HG03060 (cell line): ENCODE results near the gene RNF8.

Experiments used
- ATAC-seq: cut with Tn5 transposase; IDR thresholded peaks from one replicate; pipeline ENCODE4 v1.9.1; 2021; ENCODE audit warnings: low read depth, moderate number of reproducible peaks; ENCODE audit not compliant: unreplicated experiment

Gene RNF8

DNA sequence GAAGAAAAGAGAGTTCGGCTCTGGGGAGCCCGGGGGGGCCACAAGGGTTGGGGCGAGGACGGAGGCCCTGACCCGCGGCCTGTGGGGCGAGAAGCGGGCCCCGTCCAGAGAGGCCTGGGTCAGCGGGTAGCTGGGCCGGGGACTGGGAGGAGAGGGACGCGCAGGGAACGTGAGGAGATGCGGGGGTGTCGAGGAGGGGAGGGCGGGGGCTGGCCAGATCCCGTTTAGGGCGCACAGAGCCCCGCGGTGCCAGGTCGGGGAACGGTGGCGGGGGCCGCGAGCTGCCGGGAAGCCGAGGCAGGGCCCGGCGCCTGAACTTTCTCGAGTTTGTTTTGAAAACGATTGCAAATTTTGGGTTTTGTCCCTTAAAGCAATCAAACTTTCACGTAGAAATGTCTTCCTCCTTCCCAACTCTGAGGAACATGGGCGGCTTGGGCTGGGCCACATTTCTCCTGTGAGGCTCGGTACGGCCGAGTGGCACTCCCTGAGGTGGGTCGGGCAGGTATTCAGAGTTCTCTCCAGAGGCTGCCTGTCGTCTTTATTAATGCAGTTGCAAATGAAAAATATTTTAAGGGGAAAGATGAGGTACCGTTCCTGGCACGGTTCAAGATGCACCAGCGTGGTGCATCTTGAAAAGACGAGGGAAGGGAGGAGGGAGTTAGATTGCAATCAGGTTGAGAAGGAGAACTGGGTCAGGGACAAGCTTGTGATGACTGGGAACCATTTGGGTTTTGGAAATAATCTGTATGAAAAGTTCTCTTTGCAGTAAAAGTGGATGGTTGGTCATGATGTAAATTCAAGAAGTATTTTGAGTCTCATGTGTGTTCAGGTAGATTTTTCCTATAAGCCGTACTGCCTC lies 972 bp downstream of the RNF8 start:
- ATAC-seq: no peak

DNA sequence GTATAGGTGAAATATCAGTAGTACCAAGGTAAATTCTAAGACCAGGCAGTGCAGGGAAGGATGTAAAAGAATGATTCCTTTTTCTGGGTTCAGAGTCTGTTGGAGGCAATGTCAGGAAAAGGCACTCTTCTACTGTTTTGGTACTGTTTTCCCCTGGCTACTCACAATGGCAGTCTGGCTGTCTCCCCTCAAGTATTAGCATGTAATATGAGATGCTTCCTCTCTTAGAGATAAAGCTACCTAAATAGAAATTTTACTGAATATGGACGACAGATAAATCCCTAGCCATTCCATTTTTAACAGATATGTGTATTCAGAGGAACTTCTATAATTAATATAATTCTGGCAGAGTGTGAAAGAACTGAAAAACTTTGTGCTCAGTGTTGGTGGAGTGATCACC lies 3.5 kb downstream of the RNF8 start:
- no peak for ATAC-seq

DNA sequence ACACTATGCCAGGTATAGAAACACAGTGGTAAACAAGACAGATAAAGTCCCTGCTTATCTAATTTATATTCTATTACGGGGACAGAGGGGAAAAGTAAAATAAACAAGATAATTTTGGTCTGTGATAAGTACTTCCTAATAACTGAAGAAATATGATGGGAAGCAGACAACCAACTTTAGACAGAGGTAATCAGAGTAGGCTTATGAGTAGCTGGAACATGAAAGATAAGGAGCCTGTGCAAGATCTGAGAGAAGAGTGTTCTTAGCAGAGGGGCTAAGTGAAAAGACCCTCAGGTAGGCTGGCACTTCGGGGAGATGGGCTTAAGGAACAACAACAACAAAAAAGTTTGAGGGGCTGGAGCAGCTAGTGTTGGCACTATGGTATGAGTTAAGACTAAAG lies 4.1 kb downstream of the RNF8 start:
- no peak for ATAC-seq

DNA sequence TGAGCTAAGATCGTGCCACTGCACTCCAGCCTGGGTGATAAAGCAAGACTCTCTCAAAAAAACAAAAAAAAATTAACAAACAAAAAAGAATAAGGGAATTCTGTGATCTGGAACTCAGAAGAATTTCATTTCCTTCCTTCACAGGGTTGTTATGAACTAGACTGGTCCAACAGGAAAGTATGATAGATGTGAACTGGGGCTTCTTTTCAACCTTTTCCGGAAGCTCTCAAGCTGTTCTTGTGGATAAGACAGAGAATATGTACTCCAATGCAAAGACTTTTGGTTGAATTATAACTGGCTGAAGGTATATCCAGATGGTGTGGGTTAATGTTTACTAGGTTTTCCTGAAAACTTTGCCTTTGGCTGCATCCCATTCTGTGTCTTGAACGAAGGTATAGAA lies 5.3 kb downstream of the RNF8 start:
- no peak for ATAC-seq

DNA sequence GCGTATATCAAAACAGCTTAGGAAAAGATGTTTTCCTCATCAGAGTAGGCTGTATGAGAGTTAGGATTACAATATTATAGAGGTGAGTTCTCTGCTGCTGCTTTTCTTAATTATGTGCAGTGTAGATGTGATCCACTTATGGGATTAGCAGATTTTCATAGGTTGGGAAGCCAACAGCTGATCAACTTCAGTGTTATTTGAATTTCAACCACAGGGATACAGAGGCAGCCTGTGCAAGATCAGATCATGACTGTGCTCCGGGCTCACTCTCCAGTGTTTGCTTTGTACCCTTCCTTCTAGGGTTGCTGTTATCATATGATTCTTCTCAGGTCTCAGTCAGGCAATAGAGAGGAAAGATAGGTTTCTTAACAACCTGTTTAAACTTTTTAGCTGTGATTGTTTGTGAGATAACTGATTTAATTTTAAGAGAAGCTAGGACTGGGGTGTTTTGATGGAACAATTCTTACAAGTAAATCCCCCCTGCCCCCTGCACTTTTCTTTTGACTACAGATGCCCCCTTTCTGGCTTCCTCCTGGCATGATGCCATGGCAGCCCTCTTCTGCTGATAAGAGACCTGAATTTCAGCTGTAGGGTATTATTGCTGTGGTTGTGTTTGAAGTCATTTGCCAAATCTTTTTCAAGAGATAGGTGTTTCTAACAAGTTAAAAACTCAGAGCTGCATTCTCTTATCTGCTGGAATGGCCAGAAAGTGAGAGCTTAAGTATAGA lies 8.5 kb downstream of the RNF8 start:
- ATAC-seq: no peak

DNA sequence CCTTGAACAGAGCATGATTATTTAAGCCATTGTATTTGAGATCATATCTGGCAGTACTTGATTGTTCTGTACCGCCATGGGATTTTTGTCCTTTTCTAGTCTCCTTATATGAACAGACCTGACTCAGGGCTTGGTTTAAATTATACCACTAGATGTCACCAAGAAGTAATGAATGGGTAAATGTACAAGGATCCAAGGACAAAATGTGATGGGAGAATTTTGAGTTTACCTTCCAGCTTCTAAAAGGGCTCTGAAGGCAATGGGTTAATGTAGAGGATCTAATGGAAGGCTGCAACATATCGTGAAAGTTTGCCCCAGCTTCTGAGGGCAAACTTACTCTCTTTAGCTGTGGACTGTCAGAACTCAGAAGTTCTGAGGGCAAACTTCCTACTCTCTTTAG lies 12.0 kb downstream of the RNF8 start:
- no peak for ATAC-seq

DNA sequence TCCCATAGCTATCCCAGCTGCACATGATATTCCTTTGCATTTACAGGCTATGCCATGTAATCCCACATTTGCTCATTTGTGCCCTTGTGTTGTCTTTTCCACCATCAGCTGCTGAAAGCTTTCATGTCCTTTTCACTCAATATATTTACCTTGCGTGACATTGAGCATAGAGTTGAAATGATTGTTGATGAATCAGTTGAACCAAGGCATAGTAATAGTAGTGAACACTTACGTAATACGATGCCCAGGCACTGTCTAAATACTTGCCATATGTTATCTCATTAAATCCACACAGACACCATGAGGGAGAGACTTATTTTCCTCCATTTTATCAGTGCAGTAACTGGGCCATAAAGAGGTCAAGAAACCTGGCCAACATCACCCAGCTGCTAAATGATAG lies 13.1 kb downstream of the RNF8 start:
- no peak for ATAC-seq

DNA sequence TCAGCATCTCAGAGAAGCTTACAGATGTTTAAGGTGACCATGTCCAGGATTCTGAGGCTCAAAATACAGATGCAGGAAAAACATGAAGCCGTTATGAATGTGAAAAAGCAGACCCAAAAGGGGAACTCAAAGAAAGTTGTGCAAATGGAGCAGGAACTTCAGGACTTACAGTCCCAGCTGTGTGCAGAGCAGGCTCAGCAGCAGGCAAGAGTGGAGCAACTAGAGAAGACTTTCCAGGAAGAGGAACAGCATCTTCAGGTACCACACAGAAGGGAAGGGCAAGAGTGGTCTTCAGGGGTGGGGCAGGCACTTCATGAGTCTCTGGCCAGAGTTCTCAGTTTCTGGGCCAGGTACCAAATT lies 15.2 kb downstream of the RNF8 start:
- no peak for ATAC-seq

DNA sequence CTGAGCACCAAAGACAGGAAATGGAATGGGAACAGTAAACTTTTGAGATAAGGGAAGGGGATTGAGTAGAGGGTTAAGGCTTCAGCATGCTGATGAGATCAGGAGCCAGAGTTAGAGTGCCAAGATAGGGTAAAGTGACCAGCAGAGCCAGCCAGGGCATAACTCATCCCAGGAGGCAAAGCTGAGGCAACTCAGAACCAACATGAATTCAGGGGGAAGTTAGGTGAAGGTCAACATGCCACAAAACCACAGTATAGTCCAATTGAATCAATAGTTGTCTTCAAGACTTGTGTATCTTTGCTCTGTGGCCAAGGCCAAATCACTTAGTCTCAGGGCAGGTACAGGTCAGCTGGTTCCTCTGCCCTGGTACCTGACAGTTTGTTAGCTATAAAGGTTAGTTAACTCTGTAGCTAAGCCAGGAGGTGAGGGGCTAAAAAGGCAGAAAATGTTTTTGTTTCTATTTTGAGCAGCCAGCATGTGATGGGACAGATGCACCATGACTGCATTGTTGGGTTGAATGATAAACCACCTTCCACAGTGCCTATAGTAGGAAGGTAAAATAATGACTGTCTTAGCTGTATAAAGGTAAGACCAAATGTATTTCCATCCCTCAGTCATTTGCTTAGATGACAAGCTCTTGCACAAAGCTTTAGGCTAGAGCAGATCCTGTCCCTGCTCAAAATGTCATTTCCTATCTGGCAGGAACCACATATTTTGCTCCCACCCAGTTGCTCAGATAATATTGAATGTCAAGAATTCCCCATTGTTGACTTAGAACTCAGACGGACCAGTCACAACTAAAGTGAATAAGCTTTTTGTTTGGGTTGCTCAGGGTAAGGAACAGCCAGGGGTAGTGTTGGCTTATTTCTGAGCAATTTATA lies 15.8 kb downstream of the RNF8 start:
- ATAC-seq: no peak

DNA sequence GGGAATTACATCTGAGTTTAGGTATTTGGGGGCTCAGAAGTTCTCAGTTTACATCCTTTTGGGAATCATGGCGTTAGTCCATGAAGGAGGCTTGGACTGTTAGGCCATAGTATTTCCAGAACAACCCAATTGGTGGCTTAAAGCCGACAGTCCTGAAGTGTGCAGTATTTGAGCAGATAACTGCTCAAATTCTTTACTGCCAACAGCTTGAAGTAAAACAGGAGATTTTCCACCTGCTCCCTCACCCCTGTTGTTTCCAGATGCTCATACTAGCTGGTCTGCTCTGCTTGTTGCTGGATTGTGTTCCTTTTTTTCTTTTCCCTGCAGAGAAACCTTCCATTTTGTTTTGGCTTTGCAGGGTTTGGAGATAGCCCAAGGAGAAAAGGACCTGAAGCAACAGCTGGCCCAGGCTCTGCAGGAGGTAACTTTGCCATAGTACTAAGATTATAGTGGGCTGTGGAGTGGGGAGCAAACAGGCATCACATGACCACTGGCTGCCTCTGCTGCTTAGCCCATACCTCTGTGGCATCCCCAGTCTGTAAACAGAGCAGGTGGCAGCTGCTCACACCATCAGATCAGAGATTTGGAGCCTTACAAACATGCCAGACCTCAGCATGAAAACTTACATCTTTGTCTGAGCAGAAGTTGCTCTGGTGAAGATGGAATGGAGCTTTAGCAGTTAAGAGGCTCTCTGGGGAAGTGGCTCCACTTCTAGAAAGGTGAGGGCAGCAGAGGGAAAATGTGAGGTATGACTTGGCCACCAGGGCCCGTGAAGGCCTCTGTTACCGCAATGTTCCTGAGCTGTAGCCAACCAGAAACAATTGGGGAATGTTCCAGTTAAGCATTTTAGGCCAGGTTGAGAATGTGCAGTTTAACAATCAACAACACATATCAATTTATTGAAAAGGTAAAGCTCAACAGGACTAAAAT lies 17.6 kb downstream of the RNF8 start:
- no peak for ATAC-seq

DNA sequence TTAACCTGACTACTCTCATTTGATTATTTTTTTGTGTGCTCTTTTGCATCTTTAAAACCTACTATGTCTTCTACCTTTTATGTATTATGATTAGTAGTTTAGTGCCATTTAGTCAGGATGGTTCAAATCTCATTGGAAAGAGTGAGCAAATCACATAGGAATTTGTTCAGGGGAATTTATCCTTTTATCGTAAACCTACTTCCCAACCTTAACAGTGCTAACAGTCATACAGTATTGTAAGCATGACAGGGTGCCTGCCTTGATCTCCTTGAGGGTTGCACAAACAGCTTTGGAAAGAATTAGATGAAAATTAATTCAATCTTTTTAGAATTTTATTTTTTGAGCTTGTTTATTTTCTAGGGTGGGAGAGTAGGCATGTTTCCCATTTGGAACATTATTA lies 18.3 kb downstream of the RNF8 start:
- ATAC-seq: no peak

DNA sequence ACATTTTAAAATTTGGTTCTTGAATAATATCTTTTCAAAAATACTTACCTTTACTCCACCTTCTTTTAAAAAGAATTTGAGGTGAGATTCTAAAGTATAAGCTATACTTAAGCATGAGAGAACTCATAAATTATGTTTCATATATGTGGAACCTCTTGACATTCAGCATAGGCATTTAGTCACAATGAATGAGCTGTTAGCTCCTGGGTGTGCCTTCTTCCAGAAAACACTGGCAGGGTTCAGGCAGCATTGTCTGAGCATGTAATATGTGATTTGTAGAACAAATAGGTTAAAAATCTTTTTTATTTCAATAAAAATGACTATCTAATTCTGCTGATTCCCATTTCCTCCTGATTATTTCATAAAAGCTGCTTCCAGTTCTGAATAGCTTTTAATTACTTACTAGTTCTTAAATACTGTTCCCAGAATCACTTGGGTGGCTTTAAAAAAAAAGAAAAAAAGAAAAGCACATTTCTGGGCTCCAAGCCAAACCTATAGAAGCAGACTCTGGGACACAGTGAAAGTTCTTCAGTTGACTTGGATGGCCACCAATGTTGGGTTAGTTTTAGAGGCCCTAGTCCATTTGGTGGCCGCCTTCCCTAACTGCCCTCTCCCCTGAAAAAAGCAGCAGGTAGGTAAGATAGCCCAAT lies 20.2 kb downstream of the RNF8 start:
- ATAC-seq: no peak

DNA sequence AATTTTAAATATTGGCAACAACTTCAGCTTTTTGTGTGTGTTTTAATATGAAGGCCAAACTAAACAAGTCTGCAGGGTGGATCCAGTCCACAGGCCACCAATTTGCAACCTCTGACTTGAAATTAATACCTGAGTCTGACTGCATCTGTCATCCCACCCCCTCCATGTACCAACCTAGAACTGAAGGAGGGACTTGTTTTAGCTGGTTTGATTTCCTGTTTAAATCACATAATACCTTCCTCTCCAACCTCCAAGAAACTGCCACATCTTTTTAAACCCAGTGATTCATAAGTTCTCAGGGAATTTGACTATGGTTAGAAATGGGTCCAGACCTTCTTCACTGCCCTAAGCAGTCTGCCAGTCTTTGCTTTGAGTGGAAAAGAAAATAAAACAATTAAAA lies 21.6 kb downstream of the RNF8 start:
- ATAC-seq: no peak

DNA sequence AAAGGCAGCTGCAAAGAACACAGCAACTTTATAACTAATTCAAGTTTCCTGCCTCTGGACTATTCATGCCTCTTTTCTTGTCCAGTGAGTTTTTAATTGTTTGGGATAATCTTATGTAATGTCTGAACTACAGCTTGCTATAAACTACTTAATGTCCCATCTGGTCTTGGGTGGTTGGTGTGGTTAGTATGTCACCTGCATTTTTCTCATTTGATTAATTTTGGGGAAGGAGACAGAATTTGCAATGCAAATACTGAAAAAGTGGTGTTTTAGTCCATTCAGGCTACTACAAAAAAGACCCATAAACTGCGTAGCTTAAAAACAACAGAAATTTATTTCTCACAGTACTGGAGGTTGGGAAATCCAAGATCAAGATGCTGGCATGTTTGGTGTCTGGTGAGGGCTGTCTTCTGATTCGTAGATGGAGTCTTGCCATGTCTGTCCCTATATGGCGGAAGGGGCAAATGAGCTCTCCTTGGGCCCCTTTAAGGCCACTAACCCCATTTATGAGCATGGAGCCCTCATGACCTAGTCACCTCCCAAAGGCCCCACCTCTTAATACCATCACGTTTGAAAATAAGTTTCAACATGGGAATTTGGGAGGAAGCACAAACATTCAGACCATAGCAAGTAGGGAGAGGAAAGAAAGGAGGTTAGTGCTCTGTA lies 22.4 kb downstream of the RNF8 start:
- ATAC-seq: no peak

DNA sequence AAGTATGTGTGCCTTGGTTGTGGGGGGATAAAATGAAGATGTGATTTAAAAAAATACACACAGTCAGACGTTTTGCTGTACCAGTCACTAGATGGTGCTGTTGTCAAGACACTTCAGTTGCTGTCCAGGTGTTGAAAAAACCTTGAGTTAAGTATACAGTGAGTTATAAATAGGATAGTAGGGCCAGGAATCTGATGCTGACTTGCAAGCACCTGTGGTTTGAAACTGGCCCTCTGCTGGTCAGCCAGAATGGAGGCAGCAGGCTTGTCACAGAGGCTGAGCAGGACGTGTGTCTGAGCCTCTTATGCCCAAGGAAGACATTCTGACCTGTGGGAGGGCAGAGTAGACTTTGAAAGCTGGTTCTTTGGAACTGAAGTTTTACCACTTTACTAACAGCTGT lies 27.8 kb downstream of the RNF8 start:
- ATAC-seq: no peak

DNA sequence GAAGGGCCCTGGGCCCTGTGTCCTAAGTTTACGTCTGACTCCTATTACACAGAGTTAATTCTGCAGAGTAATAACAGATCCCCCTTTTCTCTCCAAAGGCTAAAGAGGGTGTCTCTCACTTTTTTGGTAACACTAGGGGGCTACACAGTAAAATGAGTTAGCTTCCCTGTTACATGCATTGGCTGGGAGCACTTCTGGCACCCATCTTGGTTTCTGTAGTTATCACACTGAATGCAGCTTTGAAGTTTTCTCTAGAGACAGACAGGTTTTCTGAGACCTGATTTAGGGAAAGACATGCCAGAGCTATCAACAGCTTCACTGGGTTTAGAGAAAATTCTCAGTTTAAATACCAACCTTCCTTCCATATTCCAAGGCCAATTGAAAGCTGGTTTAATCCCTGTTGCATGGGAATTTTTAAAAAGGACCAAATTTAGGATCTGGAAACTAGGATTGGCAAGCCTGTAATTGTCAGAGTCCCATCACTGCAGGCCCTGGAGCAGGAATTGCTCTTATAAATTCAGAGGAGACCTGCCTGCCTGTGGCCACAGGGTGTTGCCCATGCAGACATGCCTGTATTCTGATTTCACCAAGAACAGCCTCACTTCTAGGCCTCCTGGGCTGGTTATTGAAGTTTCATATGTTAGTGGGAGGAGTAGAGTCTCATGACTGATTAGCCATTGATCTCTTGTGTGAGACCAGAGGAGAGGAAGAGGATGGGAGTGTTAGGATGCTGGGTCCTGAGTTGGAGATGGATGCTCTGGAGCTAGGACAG lies 29.4 kb downstream of the RNF8 start:
- ATAC-seq: no peak

DNA sequence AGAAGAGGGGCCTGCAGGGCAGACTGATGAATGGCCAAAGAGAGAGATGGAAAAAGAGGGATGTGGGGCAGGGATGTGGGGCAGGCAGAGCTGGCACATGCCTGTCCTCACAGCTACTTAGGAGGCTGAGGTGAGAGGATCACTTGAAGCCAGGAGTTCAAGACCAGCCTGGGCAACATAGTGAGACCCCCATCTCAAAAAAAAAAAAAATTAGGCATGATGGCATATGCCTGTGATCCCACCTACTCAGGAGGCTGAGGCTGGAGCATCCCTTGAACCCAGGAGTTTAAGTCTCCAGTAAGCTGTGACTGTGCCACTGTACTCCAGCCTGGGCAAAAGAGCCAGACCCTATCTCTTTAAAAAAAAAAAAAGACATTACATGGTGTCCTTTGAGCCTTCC lies 34.8 kb downstream of the RNF8 start:
- ATAC-seq: no peak

DNA sequence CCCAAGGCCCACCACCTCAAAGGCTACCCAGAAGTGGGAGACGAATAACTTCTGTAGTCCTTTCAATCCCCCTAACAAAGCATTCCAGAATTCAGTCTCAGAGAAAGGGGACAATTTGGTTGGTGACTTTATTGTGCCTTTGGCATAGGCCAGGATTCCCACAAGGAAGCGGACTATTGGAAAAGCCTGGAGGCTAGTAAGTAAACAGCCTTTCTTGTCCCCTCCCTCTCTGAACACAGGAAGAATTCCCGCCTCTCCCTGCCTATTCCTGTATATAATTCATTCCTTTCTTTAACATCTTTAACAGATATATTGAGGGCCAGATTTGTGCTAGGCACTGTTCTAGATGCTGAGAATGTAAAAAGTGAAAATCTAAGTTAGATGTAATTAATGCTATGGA lies 36.1 kb downstream of the RNF8 start:
- ATAC-seq: no peak
